ENCODE measurements around the gene SMC3.
"Not testable (repeated sequence)": the region's sequence is repeated elsewhere in the genome, so short reads cannot be mapped to it uniquely, and the experiment has no call there.

Gene SMC3

GRCh38 chr10:110625951-110626855 lies 58.7 kb downstream of the SMC3 start:
- no peak for DNase-seq

- DNase-seq, result no peak
Observed at GRCh38 chr10:110628161-110628560, 60.7 kb downstream of the SMC3 start.

GRCh38 chr10:110629680-110630191 lies 62.2 kb downstream of the SMC3 start:
- DNase-seq, result no peak

GRCh38 chr10:110631934-110632333 lies 64.4 kb downstream of the SMC3 start:
- no peak for DNase-seq

GRCh38 chr10:110632591-110633215 lies 65.2 kb downstream of the SMC3 start:
- no peak for DNase-seq

- no peak for DNase-seq
Observed at GRCh38 chr10:110634527-110635209, 67.2 kb downstream of the SMC3 start.

GRCh38 chr10:110636572-110636931 lies 69.1 kb downstream of the SMC3 start:
- DNase-seq, result no peak

GRCh38 chr10:110636932-110637557 lies 69.5 kb downstream of the SMC3 start:
- no peak for DNase-seq

- no peak for DNase-seq
Observed at GRCh38 chr10:110637558-110638053, 70.1 kb downstream of the SMC3 start.

- no peak for DNase-seq
Observed at GRCh38 chr10:110638319-110638718, 70.8 kb downstream of the SMC3 start.

- not testable (repeated sequence) for DNase-seq
Observed at GRCh38 chr10:110639046-110639445, 71.6 kb downstream of the SMC3 start.

GRCh38 chr10:110639858-110640257 lies 72.4 kb downstream of the SMC3 start:
- not testable (repeated sequence) for DNase-seq

GRCh38 chr10:110641256-110641655 lies 73.8 kb downstream of the SMC3 start:
- DNase-seq, result no peak

GRCh38 chr10:110642204-110643034 lies 74.9 kb downstream of the SMC3 start:
- no peak for DNase-seq

- DNase-seq, result no peak
Observed at GRCh38 chr10:110643035-110643652, 75.6 kb downstream of the SMC3 start.

- peak in 1 of 14 donors; percentile 7 for DNase-seq
Observed at GRCh38 chr10:110643653-110644597, 76.4 kb downstream of the SMC3 start, which contains the start of gene RBM20. Gene RBM20, plus strand, starts transcription at chr10:110644336. Its CDS starts 119 bp downstream, at chr10:110644455.

- no peak for DNase-seq
Observed at GRCh38 chr10:110644598-110645462, 77.3 kb downstream of the SMC3 start.

GRCh38 chr10:110646417-110647135 lies 79.1 kb downstream of the SMC3 start:
- DNase-seq, result no peak

All from C1 segment of cervical spinal cord (tissue), 14 donors.